ENCODE results near the gene JPH4.

- TF ChIP-seq CTCF (IDR thresholded peaks at IDR 0.05) (no peak), POLR2A (IDR thresholded peaks at IDR 0.05) (no peak)
These were observed 1.1 kb upstream of the JPH4 start for GRCh38 chr14:23579739-23580138.

All from transverse colon (tissue), 3 donors.